ENCODE measurements around the gene C2CD5. TPM values are rescaled to one million over a fixed set of nuclear protein-coding genes. Genes with fewer than 3 reads are reported as not detected.
"Not testable (repeated sequence)": the region's sequence is repeated elsewhere in the genome, so short reads cannot be mapped to it uniquely, and the experiment has no call there.

Gene C2CD5
- total and polyA plus RNA-seq, 5 experiments from 2014 or later = 10.1 to 44.2 (median 16.7) TPM

DNA sequence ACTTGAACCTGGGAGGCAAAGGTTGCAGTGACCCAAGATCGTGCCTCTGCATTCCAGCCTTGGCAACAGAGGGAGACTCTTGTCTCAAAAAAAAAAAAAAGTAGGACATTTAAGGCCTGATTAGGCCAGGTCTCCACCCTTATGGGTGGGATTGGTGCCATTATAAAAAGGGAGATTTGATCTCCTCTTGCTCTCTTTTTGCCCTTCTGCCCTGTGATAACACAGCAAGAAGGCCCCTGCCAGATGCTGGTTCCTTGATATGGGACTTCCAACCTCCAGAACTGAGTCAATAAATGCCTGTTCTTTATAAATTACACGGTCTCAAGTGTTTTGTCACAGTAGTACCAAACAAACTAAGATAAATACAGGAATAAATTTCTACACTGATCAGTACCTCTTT lies 81.0 kb downstream of the C2CD5 start:
- H3K27me3 Mint-ChIP-seq = no peaks in the 10 kb centered on the region
- no peak for DNase-seq
- peaks cover 0 to 4% (median 0%) of the 10 kb centered on the region in 4 donors for H3K4me1 Mint-ChIP-seq
- H3K36me3 Mint-ChIP-seq = peaks cover 0 to 38% (median 8%) of the 10 kb centered on the region in 3 donors
- H3K9me3 Mint-ChIP-seq = no peaks in the 10 kb centered on the region
- POLR2A ChIA-PET = no interaction called here
- no peak for ATAC-seq
- no peak overlapping the region for H3K27ac Mint-ChIP-seq
- no peak overlapping the region for H3K4me3 Mint-ChIP-seq

GRCh38 chr12:22461786-22462185 lies 82.6 kb downstream of the C2CD5 start:
- ATAC-seq (no peak), DNase-seq (no peak)
- H3K4me3 Mint-ChIP-seq = no peak overlapping the region
- H3K27ac Mint-ChIP-seq = peak overlapping the region in 3 of 10 donors; percentile 14 to 68 (median 53)
- H3K4me1 Mint-ChIP-seq = peaks cover 0 to 4% (median 1%) of the 10 kb centered on the region in 4 donors
- POLR2A ChIA-PET = no interaction called here
- peaks cover 0 to 38% (median 6%) of the 10 kb centered on the region in 3 donors for H3K36me3 Mint-ChIP-seq
- H3K9me3 Mint-ChIP-seq = no peaks in the 10 kb centered on the region
- no peaks in the 10 kb centered on the region for H3K27me3 Mint-ChIP-seq

DNA sequence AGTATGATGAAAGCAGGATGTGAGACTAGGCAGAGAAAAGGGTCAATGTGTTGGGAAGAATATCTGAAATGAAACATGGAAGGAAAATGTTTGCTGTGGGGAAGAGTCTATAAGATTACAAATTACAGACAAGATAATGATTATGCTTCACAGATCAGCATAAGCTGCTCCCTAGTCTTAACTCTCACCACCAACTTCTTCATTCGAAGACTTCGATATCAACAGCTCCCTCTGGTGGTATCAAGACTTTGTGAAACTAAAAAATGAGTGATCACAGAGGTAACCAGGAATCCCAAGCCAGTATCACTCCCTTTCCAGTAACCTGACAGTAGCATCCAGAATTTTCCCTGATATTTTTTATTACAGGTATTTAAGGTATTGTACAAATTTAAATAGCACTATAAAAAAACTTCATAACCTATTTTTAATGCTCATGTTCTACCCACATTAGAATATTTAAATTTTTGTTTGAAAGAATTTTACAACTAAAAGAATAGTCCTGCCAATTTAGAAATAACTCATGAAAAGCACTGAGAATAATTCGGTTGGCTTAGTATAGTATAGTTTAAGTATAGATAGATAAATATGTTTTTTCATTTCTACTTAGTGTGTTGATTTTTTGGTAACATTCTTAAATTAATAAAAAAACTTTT lies 84.4 kb downstream of the C2CD5 start:
- Mint-ChIP-seq H3K27ac (peak overlapping the region in 2 of 10 donors; percentile 29 to 63), H3K27me3 (no peaks in the 10 kb centered on the region), H3K4me3 (no peak overlapping the region), H3K9me3 (no peaks in the 10 kb centered on the region), H3K36me3 (peaks cover 0 to 32% (median 4%) of the 10 kb centered on the region in 3 donors), H3K4me1 (peaks cover 0 to 4% (median 1%) of the 10 kb centered on the region in 4 donors)
- POLR2A ChIA-PET = no interaction called here
- ATAC-seq (peak in 1 of 2 donors; percentile 46), DNase-seq (peak in 5 of 10 donors; percentile 3 to 41 (median 30))

DNA sequence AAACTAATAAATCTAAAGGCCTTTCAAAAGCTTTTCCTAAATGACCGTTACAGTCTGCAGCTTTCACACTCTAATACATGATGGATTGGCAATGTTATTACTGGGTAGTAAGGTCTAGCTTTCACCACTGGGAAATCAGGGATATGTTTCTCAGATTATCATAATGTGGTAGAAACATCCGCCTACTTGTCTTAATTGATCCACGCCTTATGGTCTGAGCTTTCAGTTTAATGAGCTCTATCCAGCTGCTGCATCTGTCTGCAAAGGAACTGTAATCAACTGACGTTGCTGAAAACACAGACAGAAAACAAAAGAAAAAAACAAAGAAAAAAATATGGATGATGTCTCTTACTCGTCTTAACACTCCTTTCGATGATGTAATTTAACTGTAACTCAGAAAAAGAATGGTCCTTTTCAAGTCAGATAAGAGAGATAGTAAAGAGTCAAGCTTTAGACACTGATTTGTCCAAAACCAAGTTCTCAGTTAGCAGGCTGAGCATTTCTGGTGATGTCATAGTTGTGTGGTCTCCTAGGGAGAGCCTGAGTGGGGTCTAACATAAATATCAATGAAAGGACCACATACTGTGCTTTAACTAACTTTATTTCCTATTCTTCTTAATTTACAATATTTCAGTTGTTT lies 85.9 kb downstream of the C2CD5 start:
- Mint-ChIP-seq H3K36me3 (peaks cover 0 to 38% (median 3%) of the 10 kb centered on the region in 3 donors), H3K4me3 (no peak overlapping the region), H3K9me3 (no peaks in the 10 kb centered on the region), H3K27me3 (no peaks in the 10 kb centered on the region), H3K27ac (no peak overlapping the region), H3K4me1 (peaks cover 0 to 2% (median 0%) of the 10 kb centered on the region in 4 donors)
- ATAC-seq = no peak
- DNase-seq = no peak
- POLR2A ChIA-PET = no interaction called here

DNA sequence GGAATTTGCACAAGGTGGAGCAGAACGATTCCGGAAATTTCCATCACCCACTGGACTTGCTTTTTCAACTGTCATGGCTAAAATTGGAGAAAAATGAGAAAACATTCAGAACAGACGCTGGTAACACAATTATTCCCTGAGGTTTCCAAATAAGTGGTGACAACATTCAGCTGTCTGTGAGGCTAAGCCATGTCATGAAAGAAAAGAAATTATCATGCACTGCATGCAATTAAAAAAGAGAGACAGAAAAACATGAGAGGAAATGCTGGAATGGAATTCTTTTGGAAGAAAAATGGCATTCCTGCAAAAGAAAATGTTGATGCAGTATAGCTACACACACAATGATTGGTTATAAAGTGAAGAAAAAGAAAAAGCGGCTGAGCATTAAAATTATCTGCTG lies 87.3 kb downstream of the C2CD5 start:
- DNase-seq (no peak), ATAC-seq (no peak)
- Mint-ChIP-seq H3K27me3 (no peaks in the 10 kb centered on the region), H3K9me3 (no peaks in the 10 kb centered on the region), H3K4me1 (peaks cover 0 to 2% (median 0%) of the 10 kb centered on the region in 4 donors), H3K36me3 (peaks cover 0 to 38% (median 3%) of the 10 kb centered on the region in 3 donors), H3K4me3 (no peak overlapping the region), H3K27ac (no peak overlapping the region)
- POLR2A ChIA-PET = no interaction called here

- ATAC-seq = no peak
- Mint-ChIP-seq H3K27me3 (no peaks in the 10 kb centered on the region), H3K4me1 (peaks cover 0 to 2% (median 0%) of the 10 kb centered on the region in 4 donors), H3K9me3 (no peaks in the 10 kb centered on the region), H3K36me3 (peaks cover 0 to 50% (median 2%) of the 10 kb centered on the region in 3 donors), H3K27ac (no peak overlapping the region), H3K4me3 (no peak overlapping the region)
- no peak for DNase-seq
- POLR2A ChIA-PET = no interaction called here
Observed at GRCh38 chr12:22453511-22453910, 90.8 kb downstream of the C2CD5 start.

GRCh38 chr12:22447223-22447622 lies 97.1 kb downstream of the C2CD5 start:
- ATAC-seq = no peak
- Mint-ChIP-seq H3K27ac (peak overlapping the region in 8 of 10 donors; percentile 0 to 70 (median 15)), H3K27me3 (no peaks in the 10 kb centered on the region), H3K4me3 (no peak overlapping the region), H3K36me3 (peaks cover 0 to 26% (median 0%) of the 10 kb centered on the region in 3 donors), H3K4me1 (peaks cover 0 to 7% (median 4%) of the 10 kb centered on the region in 4 donors), H3K9me3 (no peaks in the 10 kb centered on the region)
- POLR2A ChIA-PET = interaction anchor here (0.6 to 1.1 kb wide), 2 partner anchors 331 to 790 kb away, joined by 3 read pairs; partner anchors contain the start of gene LDHB
- no peak for DNase-seq

GRCh38 chr12:22444317-22444665 lies 100.1 kb downstream of the C2CD5 start:
- H3K9me3 Mint-ChIP-seq, POLR2A ChIA-PET, H3K36me3 Mint-ChIP-seq: not testable (repeated sequence)

GRCh38 chr12:22443379-22444316 lies 100.7 kb downstream of the C2CD5 start:
- POLR2A ChIA-PET = interaction anchor here (0.6 kb wide), 2 partner anchors 9 to 282 kb away, joined by 3 read pairs; no protein-coding TSS in a partner anchor

More at GRCh38 chr12:22444317-22444665, 100.1 kb downstream of the C2CD5 start:
- H3K4me1 Mint-ChIP-seq, H3K27me3 Mint-ChIP-seq, H3K27ac Mint-ChIP-seq, ATAC-seq, H3K4me3 Mint-ChIP-seq, DNase-seq: not testable (repeated sequence)

DNA sequence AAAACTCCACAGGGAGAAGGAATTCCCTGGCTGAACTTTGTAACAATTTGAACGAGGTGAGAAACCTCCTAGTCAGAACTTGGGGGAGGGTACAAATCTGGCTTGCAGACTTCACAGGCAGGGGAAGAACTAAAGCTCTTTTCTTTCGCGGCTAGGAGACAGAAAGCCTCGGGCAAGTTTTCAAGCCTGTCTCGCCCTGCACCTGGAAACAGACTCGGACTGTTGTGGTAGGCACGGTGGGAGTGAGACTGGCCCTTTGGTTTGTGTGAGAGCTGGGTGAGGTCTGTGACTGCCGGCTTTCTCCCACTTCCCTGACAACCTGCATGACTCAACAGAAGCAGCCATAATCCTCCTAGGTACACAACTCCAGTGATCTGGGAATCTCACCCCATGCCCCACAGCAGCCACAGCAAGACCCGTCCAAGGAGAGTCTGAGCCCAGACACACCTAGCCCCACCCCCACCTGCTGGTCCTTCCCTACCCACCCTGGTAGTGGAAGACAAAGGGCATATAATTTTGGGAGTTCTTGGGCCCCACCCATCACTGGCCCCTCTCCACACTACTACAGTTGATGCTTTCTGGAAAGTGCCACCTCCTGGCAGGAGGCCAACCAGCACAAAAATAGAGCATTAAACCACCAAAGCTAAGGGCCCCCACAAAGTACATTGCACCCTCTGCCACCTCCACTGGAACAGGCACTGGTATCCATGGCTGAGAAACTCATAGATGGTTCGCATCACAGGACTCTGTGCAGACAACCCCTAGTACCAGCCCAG lies 107.1 kb downstream of the C2CD5 start:
- Mint-ChIP-seq H3K9me3 (no peaks in the 10 kb centered on the region), H3K27me3 (no peaks in the 10 kb centered on the region), H3K4me3 (no peak overlapping the region), H3K36me3 (peaks cover 0 to 1% (median 0%) of the 10 kb centered on the region in 3 donors), H3K27ac (peak overlapping the region in 2 of 10 donors; percentile 20 to 47), H3K4me1 (no peaks in the 10 kb centered on the region)
- ATAC-seq (no peak), DNase-seq (no peak)
- POLR2A ChIA-PET = no interaction called here

More at GRCh38 chr12:22443379-22444316, 100.7 kb downstream of the C2CD5 start:
- ATAC-seq (peak; percentile 96 to 99), DNase-seq (peak; percentile 12 to 78 (median 40))
- H3K4me3 Mint-ChIP-seq = no peak overlapping the region
- H3K4me1 Mint-ChIP-seq = peaks cover 0 to 7% (median 4%) of the 10 kb centered on the region in 4 donors
- peak overlapping the region in 1 of 10 donors; percentile 20 for H3K27ac Mint-ChIP-seq
- no peaks in the 10 kb centered on the region for H3K9me3 Mint-ChIP-seq
- H3K27me3 Mint-ChIP-seq = no peaks in the 10 kb centered on the region
- peaks cover 0 to 3% (median 0%) of the 10 kb centered on the region in 3 donors for H3K36me3 Mint-ChIP-seq

GRCh38 chr12:22435583-22435982 lies 108.8 kb downstream of the C2CD5 start:
- H3K9me3 Mint-ChIP-seq = no peaks in the 10 kb centered on the region
- ATAC-seq = no peak
- H3K4me3 Mint-ChIP-seq = no peak overlapping the region
- H3K4me1 Mint-ChIP-seq = peaks cover 0 to 5% (median under 1%) of the 10 kb centered on the region in 4 donors
- POLR2A ChIA-PET = interaction anchor here (0.9 kb wide), 1 partner anchor 8 kb away, joined by 3 read pairs; no protein-coding TSS in a partner anchor
- DNase-seq = no peak
- no peak overlapping the region for H3K27ac Mint-ChIP-seq
- no peaks in the 10 kb centered on the region for H3K27me3 Mint-ChIP-seq
- peaks cover 0 to 1% (median 0%) of the 10 kb centered on the region in 3 donors for H3K36me3 Mint-ChIP-seq

Data from naive thymus-derived CD8-positive, alpha-beta T cell (primary cell).